Measurements from ENCODE around the gene GALNTL6.

GALNTL6 gene

GRCh38 chr4:172843192-172843591 lies 1030.0 kb downstream of the GALNTL6 start:
- ATAC-seq (ENCODE audit: low read depth) (no peak), DNase-seq (ENCODE audit: low spot score) (no peak)
- H3K9me3 ChIP-seq (ENCODE audit: severe bottlenecking): no peaks in the 10 kb centered on the region
- no peaks in the 10 kb centered on the region for H3K36me3 ChIP-seq (ENCODE audit: low read depth)
- TF ChIP-seq CTCF (IDR thresholded peaks at IDR 0.05; ENCODE audit: poor library complexity, severe bottlenecking): no peak
- H3K27me3 ChIP-seq (ENCODE audit: insufficient read depth, poor library complexity, severe bottlenecking): no peaks in the 10 kb centered on the region
- H3K4me3 ChIP-seq (ENCODE audit: severe bottlenecking): no peak overlapping the region
- no peak overlapping the region for H3K27ac ChIP-seq (ENCODE audit: poor library complexity, severe bottlenecking)
- no peaks in the 10 kb centered on the region for H3K4me1 ChIP-seq (ENCODE audit: insufficient read depth, poor library complexity, severe bottlenecking)

- no peak for ATAC-seq (ENCODE audit: low read depth)
These were observed 1031.4 kb downstream of the GALNTL6 start for GRCh38 chr4:172844556-172844955.

DNA sequence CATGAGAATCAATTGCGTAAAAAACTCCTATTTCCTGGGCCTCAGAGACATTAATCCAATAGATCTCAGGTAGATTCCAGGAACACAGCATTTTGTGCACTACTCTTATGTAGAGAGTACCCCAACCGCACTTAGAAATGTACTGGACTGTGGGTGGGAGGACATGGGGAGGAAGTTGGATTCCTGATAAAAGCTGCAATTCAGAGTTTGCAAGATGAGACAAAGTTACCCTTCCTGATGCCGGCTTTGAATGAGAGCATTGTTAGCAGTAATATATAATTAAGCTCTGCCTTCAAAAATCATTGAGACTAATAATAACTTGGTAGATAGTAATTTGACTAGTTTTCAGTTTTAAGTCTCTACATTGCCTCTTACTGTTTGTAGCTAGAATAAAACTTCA lies 1032.1 kb downstream of the GALNTL6 start:
- Histone ChIP-seq H3K4me3 (ENCODE audit: severe bottlenecking) (no peak overlapping the region), H3K27me3 (ENCODE audit: insufficient read depth, poor library complexity, severe bottlenecking) (no peaks in the 10 kb centered on the region), H3K4me1 (ENCODE audit: insufficient read depth, poor library complexity, severe bottlenecking) (peaks cover under 1% of the 10 kb centered on the region), H3K27ac (ENCODE audit: poor library complexity, severe bottlenecking) (no peak overlapping the region), H3K36me3 (ENCODE audit: low read depth) (no peaks in the 10 kb centered on the region), H3K9me3 (ENCODE audit: severe bottlenecking) (no peaks in the 10 kb centered on the region)
- no peak for DNase-seq (ENCODE audit: low spot score)
- no peak for TF ChIP-seq CTCF (IDR thresholded peaks at IDR 0.05; ENCODE audit: poor library complexity, severe bottlenecking)
- no peak for ATAC-seq (ENCODE audit: low read depth)

More at GRCh38 chr4:172844556-172844955, 1031.4 kb downstream of the GALNTL6 start:
- Histone ChIP-seq H3K27ac (ENCODE audit: poor library complexity, severe bottlenecking) (no peak overlapping the region), H3K27me3 (ENCODE audit: insufficient read depth, poor library complexity, severe bottlenecking) (no peaks in the 10 kb centered on the region), H3K4me3 (ENCODE audit: severe bottlenecking) (no peak overlapping the region), H3K36me3 (ENCODE audit: low read depth) (no peaks in the 10 kb centered on the region), H3K9me3 (ENCODE audit: severe bottlenecking) (no peaks in the 10 kb centered on the region), H3K4me1 (ENCODE audit: insufficient read depth, poor library complexity, severe bottlenecking) (no peaks in the 10 kb centered on the region)
- no peak for DNase-seq (ENCODE audit: low spot score)
- no peak for TF ChIP-seq CTCF (IDR thresholded peaks at IDR 0.05; ENCODE audit: poor library complexity, severe bottlenecking)

DNA sequence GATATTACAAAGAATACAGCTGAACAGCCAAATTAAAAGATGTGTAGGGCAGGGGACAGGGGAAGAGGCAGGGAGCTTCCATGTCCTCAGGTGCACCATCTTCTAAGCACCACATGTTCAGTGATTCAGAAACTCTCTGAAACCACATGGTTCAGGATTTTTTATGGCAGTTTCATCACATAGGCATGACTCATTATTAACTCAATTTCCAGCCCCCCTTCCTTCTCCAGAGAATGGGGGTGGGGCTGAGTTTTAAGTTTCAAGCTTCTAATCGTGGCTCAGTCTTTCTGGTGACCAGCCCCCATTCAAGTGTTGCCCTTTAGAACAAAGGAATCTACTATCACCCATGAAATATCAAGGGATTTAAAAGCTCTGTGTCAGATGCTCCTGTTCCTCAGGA lies 1037.6 kb downstream of the GALNTL6 start:
- Histone ChIP-seq H3K27me3 (ENCODE audit: insufficient read depth, poor library complexity, severe bottlenecking) (no peaks in the 10 kb centered on the region), H3K36me3 (ENCODE audit: low read depth) (no peaks in the 10 kb centered on the region), H3K27ac (ENCODE audit: poor library complexity, severe bottlenecking) (peak overlapping the region; percentile 46), H3K4me3 (ENCODE audit: severe bottlenecking) (no peak overlapping the region), H3K9me3 (ENCODE audit: severe bottlenecking) (no peaks in the 10 kb centered on the region), H3K4me1 (ENCODE audit: insufficient read depth, poor library complexity, severe bottlenecking) (peaks cover 18% of the 10 kb centered on the region)
- DNase-seq (ENCODE audit: low spot score): no peak
- ATAC-seq (ENCODE audit: low read depth): peak; percentile 94
- TF ChIP-seq CTCF (IDR thresholded peaks at IDR 0.05; ENCODE audit: poor library complexity, severe bottlenecking): no peak

GRCh38 chr4:172851534-172851933 lies 1038.3 kb downstream of the GALNTL6 start:
- peak; percentile 30 for ATAC-seq (ENCODE audit: low read depth)
- Histone ChIP-seq H3K4me3 (ENCODE audit: severe bottlenecking) (no peak overlapping the region), H3K9me3 (ENCODE audit: severe bottlenecking) (no peaks in the 10 kb centered on the region), H3K36me3 (ENCODE audit: low read depth) (no peaks in the 10 kb centered on the region), H3K27ac (ENCODE audit: poor library complexity, severe bottlenecking) (peak overlapping the region; percentile 46), H3K4me1 (ENCODE audit: insufficient read depth, poor library complexity, severe bottlenecking) (peaks cover 18% of the 10 kb centered on the region), H3K27me3 (ENCODE audit: insufficient read depth, poor library complexity, severe bottlenecking) (no peaks in the 10 kb centered on the region)
- TF ChIP-seq CTCF (IDR thresholded peaks at IDR 0.05; ENCODE audit: poor library complexity, severe bottlenecking): no peak
- DNase-seq (ENCODE audit: low spot score): no peak

Measured in RWPE2 (cell line).